ENCODE data around the gene AOPEP.

Gene AOPEP

DNA sequence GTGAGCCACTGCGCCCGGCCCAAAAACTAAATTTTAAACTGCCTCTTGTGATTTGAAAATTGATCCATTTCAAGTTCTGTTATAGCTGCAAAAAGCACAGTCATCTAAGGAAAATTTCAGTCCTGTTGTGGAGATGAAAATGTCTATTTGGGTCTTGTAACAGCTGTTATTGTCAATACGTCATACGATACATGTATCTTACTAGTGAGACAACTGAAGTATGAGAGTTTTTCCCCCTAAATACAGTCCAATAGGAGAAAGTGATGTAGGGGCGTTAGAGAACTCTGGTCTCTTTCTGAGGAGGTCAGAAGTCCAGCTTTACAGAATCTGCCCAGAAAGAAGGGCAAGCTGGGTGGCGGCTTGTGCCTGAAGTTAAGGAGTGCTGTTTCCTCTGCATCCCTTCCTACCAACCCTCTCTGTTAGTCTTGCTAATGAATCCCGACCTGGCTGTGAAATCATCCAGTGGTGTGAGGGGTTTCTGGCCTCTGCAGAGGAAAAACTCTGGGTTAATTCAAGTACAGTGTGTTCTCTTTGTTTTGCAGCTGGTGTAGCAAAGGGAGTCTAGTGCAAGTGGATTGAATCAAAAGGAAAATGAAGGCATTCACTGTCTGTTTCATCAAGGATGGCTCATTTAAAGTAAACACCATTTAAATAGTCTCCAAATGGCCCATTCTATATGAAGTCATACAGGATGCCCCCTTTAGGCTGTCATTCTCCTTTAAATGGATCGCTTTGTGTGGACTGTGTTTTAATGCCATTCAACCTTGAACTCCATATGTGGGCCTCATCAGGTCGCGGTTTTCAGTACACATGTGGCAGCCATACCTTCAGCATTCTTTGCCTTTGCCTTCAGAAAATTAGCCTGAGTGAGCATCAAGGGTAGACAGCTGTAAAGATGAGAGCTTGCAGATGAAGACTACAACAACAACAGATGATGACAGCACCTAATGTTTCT, 59.0 kb downstream of the AOPEP start:
- H4K20me1 ChIP-seq (ENCODE audit: control insufficient read depth, insufficient read depth, low read depth, low read length), result 0 out of 2 replicates have a peak, but pooled peaks cover 4% of the 10 kb centered on the region

DNA sequence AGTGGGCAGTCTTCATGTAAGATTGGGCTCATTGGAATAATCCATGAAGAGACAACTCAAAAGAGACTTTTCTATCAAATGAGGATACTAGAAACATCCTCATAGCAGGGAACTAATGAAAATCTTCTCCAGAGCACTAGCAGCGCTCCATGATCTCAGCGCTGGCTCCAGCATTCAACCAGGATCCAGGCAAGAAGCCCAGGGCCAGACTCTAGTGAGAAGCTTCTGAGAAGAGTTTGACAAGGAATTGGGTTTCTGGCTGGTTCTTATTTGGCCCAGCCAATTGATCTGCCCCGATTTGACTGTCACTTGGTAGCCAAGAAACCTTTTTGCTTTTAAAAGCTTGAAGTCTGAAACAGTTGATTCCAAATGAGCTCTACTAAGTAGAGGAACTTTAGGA, 60.1 kb downstream of the AOPEP start:
- Histone ChIP-seq H3K79me2 (ENCODE audit: control insufficient read depth, low read length) (no peaks in the 10 kb centered on the region), H3K4me1 (ENCODE audit: control insufficient read depth, low read length) (no peaks in the 10 kb centered on the region), H3K4me3 (ENCODE audit: low read length) (no peak overlapping the region), H3K9me2 (replicated peaks; ENCODE audit: control insufficient read depth, low read length) (no peaks in the 10 kb centered on the region), H3K9me3 (ENCODE audit: control insufficient read depth, insufficient read depth, low read length) (no peaks in the 10 kb centered on the region), H3F3A (ENCODE audit: control insufficient read depth, insufficient read depth) (no peaks in the 10 kb centered on the region), H3K27ac (ENCODE audit: low read depth, low read length) (no peak overlapping the region), H3K36me3 (ENCODE audit: control insufficient read depth, low read length) (no peaks in the 10 kb centered on the region), H4K20me1 (ENCODE audit: control insufficient read depth, insufficient read depth, low read depth, low read length) (0 out of 2 replicates have a peak, but pooled peaks cover 4% of the 10 kb centered on the region), H3K27me3 (ENCODE audit: control insufficient read depth, low read length) (no peaks in the 10 kb centered on the region), H3K4me2 (ENCODE audit: low read length) (no peak overlapping the region)
- TF ChIP-seq, protein P1, sequence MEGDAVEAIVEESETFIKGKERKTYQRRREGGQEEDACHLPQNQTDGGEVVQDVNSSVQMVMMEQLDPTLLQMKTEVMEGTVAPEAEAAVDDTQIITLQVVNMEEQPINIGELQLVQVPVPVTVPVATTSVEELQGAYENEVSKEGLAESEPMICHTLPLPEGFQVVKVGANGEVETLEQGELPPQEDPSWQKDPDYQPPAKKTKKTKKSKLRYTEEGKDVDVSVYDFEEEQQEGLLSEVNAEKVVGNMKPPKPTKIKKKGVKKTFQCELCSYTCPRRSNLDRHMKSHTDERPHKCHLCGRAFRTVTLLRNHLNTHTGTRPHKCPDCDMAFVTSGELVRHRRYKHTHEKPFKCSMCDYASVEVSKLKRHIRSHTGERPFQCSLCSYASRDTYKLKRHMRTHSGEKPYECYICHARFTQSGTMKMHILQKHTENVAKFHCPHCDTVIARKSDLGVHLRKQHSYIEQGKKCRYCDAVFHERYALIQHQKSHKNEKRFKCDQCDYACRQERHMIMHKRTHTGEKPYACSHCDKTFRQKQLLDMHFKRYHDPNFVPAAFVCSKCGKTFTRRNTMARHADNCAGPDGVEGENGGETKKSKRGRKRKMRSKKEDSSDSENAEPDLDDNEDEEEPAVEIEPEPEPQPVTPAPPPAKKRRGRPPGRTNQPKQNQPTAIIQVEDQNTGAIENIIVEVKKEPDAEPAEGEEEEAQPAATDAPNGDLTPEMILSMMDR (IDR thresholded peaks at IDR 0.05; ENCODE audit: low read depth, low read length, poor library complexity, severe bottlenecking), result no peak
- TF ChIP-seq EZH2phosphoT487 (IDR thresholded peaks at IDR 0.05; ENCODE audit: borderline replicate concordance, low read length), result no peak

More for the DNA sequence above, 59.0 kb downstream of the AOPEP start:
- Histone ChIP-seq H3K9me2 (replicated peaks; ENCODE audit: control insufficient read depth, low read length) (no peaks in the 10 kb centered on the region), H3K27me3 (ENCODE audit: control insufficient read depth, low read length) (no peaks in the 10 kb centered on the region), H3K9me3 (ENCODE audit: control insufficient read depth, insufficient read depth, low read length) (no peaks in the 10 kb centered on the region), H3K4me3 (ENCODE audit: low read length) (no peak overlapping the region), H3K79me2 (ENCODE audit: control insufficient read depth, low read length) (no peaks in the 10 kb centered on the region), H3K36me3 (ENCODE audit: control insufficient read depth, low read length) (no peaks in the 10 kb centered on the region), H3K4me2 (ENCODE audit: low read length) (no peak overlapping the region), H3K4me1 (ENCODE audit: control insufficient read depth, low read length) (no peaks in the 10 kb centered on the region), H3F3A (ENCODE audit: control insufficient read depth, insufficient read depth) (no peaks in the 10 kb centered on the region), H3K27ac (ENCODE audit: low read depth, low read length) (no peak overlapping the region)
- TF ChIP-seq EZH2phosphoT487 (IDR thresholded peaks at IDR 0.05; ENCODE audit: borderline replicate concordance, low read length), result no peak

DNA sequence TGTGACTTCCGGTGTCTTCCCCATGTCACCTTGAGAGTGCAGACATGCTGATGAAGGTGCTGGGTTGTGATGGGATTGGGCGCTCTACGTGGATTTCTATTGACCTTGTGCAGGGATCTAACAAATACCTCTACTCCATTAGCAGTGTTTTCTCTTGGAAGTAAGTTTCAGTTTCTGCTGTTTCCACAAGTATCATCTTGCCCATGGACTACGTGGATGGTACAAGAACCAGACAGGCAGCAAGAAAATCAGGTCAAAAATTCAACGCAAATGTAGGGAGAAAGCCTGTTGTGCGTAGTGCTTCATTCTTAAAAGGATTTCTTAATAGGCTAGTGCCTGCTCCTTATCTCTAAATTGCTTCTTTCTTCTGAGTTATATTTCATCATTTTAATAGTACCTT, 60.8 kb downstream of the AOPEP start:
- Histone ChIP-seq H3K4me2 (ENCODE audit: low read length) (no peak overlapping the region), H3K9me2 (replicated peaks; ENCODE audit: control insufficient read depth, low read length) (no peaks in the 10 kb centered on the region), H3K27me3 (ENCODE audit: control insufficient read depth, low read length) (no peaks in the 10 kb centered on the region), H4K20me1 (ENCODE audit: control insufficient read depth, insufficient read depth, low read depth, low read length) (0 out of 2 replicates have a peak, but pooled peaks cover 4% of the 10 kb centered on the region), H3K36me3 (ENCODE audit: control insufficient read depth, low read length) (no peaks in the 10 kb centered on the region), H3K27ac (ENCODE audit: low read depth, low read length) (no peak overlapping the region), H3K79me2 (ENCODE audit: control insufficient read depth, low read length) (no peaks in the 10 kb centered on the region), H3F3A (ENCODE audit: control insufficient read depth, insufficient read depth) (no peaks in the 10 kb centered on the region), H3K4me1 (ENCODE audit: control insufficient read depth, low read length) (no peaks in the 10 kb centered on the region), H3K9me3 (ENCODE audit: control insufficient read depth, insufficient read depth, low read length) (no peaks in the 10 kb centered on the region), H3K4me3 (ENCODE audit: low read length) (no peak overlapping the region)
- TF ChIP-seq EZH2phosphoT487 (IDR thresholded peaks at IDR 0.05; ENCODE audit: borderline replicate concordance, low read length), result no peak
- TF ChIP-seq, protein P1 (IDR thresholded peaks at IDR 0.05; ENCODE audit: low read depth, low read length, poor library complexity, severe bottlenecking), result no peak

DNA sequence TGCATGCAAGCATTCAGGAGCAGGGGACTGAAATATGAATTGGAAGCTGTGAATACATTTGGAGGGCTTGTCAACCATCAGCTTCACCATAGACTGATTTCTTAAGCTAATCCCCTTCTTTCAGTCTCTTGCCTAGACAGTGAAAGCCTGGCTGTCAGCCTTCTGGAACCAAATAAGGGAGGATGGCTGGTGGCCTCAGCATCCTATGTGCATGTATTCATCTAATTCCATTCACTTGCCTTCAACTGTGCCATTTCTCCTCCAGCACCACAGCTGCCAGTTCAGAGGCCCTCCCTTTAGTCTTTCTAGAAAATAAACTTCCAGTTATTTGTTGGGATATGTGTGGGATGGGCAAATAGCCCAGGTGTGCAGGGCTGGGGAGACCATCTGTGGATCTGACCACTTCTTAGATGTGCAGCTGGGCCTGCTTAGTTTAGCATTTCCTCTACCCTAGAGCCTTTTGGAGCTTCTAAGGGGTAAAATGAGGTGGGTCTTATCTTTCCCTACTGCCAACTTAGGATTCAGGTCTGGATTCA, 62.1 kb downstream of the AOPEP start:
- Histone ChIP-seq H3K27ac (ENCODE audit: low read depth, low read length) (no peak overlapping the region), H3K4me1 (ENCODE audit: control insufficient read depth, low read length) (no peaks in the 10 kb centered on the region), H3K4me3 (ENCODE audit: low read length) (no peak overlapping the region), H3K9me3 (ENCODE audit: control insufficient read depth, insufficient read depth, low read length) (no peaks in the 10 kb centered on the region), H3F3A (ENCODE audit: control insufficient read depth, insufficient read depth) (no peaks in the 10 kb centered on the region), H3K36me3 (ENCODE audit: control insufficient read depth, low read length) (no peaks in the 10 kb centered on the region; the same call in 1 of the 2 replicates), H4K20me1 (ENCODE audit: control insufficient read depth, insufficient read depth, low read depth, low read length) (no peaks in the 10 kb centered on the region), H3K27me3 (ENCODE audit: control insufficient read depth, low read length) (no peaks in the 10 kb centered on the region), H3K4me2 (ENCODE audit: low read length) (no peak overlapping the region), H3K79me2 (ENCODE audit: control insufficient read depth, low read length) (no peaks in the 10 kb centered on the region), H3K9me2 (replicated peaks; ENCODE audit: control insufficient read depth, low read length) (no peaks in the 10 kb centered on the region)
- TF ChIP-seq, protein P1 (IDR thresholded peaks at IDR 0.05; ENCODE audit: low read depth, low read length, poor library complexity, severe bottlenecking), result no peak
- TF ChIP-seq EZH2phosphoT487 (IDR thresholded peaks at IDR 0.05; ENCODE audit: borderline replicate concordance, low read length), result no peak

Measured in DOHH2 (cell line).